SK-N-SH treated with all-trans-retinoic acid at 6 μM for 48 hours (cell line): ENCODE measurements around the gene SIN3B.

ENCODE experiments used
- ARNTL ChIP-seq: fragments of 450-650 bp; formaldehyde crosslinking; IDR thresholded peaks from 2 replicates; pipeline ENCODE4 v1.5.0; 2020; ENCODE audit warnings: low read depth, mild to moderate bottlenecking, moderate library complexity, borderline replicate concordance
- OSR1 ChIP-seq: fragments of 250-450 bp; sonication (Bioruptor Pico); IDR thresholded peaks from 2 replicates; pipeline ENCODE4 v1.8.0; 2022; ENCODE audit warnings: moderate library complexity, mild to moderate bottlenecking, inconsistent platforms
- PPARA ChIP-seq: fragments of 250-450 bp; sonication (Bioruptor Pico); IDR thresholded peaks from 2 replicates; pipeline ENCODE4 v1.5.0; 2020; ENCODE audit warnings: mild to moderate bottlenecking, borderline replicate concordance
- RARB ChIP-seq: fragments of 250-450 bp; sonication (Bioruptor Pico); IDR thresholded peaks from 2 replicates; pipeline ENCODE4 v1.8.0; 2021; ENCODE audit warnings: mild to moderate bottlenecking, moderate library complexity
- SNAI2 ChIP-seq: fragments of 250-450 bp; sonication (Bioruptor Pico); IDR thresholded peaks from 2 replicates; pipeline ENCODE4 v1.5.0; 2020; ENCODE audit warnings: mild to moderate bottlenecking, moderate library complexity
- TOX ChIP-seq: fragments of 250-450 bp; sonication (Bioruptor Pico); IDR thresholded peaks from 2 replicates; pipeline ENCODE4 v1.8.0; 2021; ENCODE audit warnings: mild to moderate bottlenecking, moderate library complexity, borderline replicate concordance
- ZC3H10 ChIP-seq: fragments of 250-450 bp; sonication (Bioruptor Pico); IDR thresholded peaks from 2 replicates; pipeline ENCODE4 v1.5.1; 2021; ENCODE audit warnings: mild to moderate bottlenecking, moderate library complexity
- ZNF70 ChIP-seq: fragments of 450-650 bp; formaldehyde crosslinking; IDR thresholded peaks from 2 replicates; pipeline ENCODE4 v1.5.0; 2020; ENCODE audit warnings: mild to moderate bottlenecking, moderate library complexity
- ZNF8 ChIP-seq: fragments of 450-650 bp; formaldehyde crosslinking; IDR thresholded peaks from 2 replicates; pipeline ENCODE4 v1.5.0; 2020; ENCODE audit warnings: mild to moderate bottlenecking, moderate library complexity
- TF ChIP-seq, protein P1 (sequence below): fragments of 250-450 bp; sonication (Bioruptor Pico); IDR thresholded peaks from 2 replicates; pipeline ENCODE4 v1.5.1; 2020; ENCODE audit warnings: low read depth, mild to moderate bottlenecking, moderate library complexity
- TF ChIP-seq, protein P2 (sequence below): fragments of 250-450 bp; sonication (Bioruptor Pico); IDR thresholded peaks from 2 replicates; pipeline ENCODE4 v1.8.0; 2020; ENCODE audit warnings: mild to moderate bottlenecking, moderate library complexity, borderline replicate concordance
- TF ChIP-seq, protein P3 (sequence below): fragments of 250-450 bp; sonication (Bioruptor Pico); IDR thresholded peaks from 2 replicates; pipeline ENCODE4 v1.5.0; 2020; ENCODE audit warnings: mild to moderate bottlenecking, moderate library complexity
- TF ChIP-seq, protein P4 (sequence below): fragments of 250-450 bp; sonication (Bioruptor Pico); IDR thresholded peaks from 2 replicates; pipeline ENCODE4 v1.8.0; 2021; ENCODE audit warnings: low read depth, mild to moderate bottlenecking, moderate library complexity, borderline replicate concordance

DNA sequence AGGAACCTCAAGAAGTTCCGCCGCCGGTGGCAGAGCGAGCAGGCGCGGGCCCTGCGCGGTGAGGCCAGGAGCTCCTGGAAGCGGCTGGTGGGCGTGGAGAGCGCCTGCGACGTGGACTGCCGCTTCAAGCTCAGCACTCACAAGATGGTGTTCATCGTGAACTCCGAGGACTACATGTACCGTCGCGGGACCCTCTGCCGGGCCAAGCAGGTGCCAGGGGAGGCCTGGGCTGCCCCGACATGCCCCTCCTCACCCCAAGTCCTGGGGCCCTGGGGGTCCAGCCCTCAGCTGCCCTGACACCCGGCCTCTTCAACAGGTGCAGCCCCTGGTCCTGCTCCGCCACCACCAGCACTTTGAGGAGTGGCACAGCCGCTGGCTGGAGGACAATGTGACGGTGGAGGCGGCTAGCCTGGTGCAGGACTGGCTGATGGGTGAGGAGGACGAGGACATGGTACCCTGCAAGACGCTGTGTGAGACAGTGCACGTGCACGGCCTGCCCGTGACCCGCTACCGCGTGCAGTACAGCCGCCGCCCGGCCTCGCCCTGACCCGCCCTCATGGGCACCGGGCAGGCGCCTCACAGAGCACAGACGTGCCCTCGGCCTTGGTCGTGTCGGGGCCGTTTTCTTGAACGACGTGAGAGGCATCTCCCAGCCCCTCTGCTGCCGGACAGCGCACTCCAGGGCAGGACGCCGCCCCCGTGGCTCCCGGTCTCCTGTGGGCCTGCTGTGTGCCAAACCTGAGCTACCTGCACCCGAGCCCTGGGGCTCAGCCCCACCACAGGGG lies 49.2 kb downstream of the SIN3B start:
- TF ChIP-seq, protein P1, sequence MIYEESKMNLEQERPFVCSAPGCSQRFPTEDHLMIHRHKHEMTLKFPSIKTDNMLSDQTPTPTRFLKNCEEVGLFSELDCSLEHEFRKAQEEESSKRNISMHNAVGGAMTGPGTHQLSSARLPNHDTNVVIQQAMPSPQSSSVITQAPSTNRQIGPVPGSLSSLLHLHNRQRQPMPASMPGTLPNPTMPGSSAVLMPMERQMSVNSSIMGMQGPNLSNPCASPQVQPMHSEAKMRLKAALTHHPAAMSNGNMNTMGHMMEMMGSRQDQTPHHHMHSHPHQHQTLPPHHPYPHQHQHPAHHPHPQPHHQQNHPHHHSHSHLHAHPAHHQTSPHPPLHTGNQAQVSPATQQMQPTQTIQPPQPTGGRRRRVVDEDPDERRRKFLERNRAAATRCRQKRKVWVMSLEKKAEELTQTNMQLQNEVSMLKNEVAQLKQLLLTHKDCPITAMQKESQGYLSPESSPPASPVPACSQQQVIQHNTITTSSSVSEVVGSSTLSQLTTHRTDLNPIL (CRISPR knock-in tag): no peak
- TF ChIP-seq, protein P2, sequence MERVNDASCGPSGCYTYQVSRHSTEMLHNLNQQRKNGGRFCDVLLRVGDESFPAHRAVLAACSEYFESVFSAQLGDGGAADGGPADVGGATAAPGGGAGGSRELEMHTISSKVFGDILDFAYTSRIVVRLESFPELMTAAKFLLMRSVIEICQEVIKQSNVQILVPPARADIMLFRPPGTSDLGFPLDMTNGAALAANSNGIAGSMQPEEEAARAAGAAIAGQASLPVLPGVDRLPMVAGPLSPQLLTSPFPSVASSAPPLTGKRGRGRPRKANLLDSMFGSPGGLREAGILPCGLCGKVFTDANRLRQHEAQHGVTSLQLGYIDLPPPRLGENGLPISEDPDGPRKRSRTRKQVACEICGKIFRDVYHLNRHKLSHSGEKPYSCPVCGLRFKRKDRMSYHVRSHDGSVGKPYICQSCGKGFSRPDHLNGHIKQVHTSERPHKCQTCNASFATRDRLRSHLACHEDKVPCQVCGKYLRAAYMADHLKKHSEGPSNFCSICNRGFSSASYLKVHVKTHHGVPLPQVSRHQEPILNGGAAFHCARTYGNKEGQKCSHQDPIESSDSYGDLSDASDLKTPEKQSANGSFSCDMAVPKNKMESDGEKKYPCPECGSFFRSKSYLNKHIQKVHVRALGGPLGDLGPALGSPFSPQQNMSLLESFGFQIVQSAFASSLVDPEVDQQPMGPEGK (CRISPR knock-in tag): no peak
- TF ChIP-seq RARB (CRISPR knock-in tag) (no peak), ARNTL (CRISPR knock-in tag) (no peak), ZNF8 (CRISPR knock-in tag) (no peak), PPARA (no peak), SNAI2 (CRISPR knock-in tag) (no peak), TOX (CRISPR knock-in tag) (no peak), ZC3H10 (CRISPR knock-in tag) (no peak), ZNF70 (CRISPR knock-in tag) (no peak), OSR1 (CRISPR knock-in tag) (no peak)
- TF ChIP-seq, protein P3, sequence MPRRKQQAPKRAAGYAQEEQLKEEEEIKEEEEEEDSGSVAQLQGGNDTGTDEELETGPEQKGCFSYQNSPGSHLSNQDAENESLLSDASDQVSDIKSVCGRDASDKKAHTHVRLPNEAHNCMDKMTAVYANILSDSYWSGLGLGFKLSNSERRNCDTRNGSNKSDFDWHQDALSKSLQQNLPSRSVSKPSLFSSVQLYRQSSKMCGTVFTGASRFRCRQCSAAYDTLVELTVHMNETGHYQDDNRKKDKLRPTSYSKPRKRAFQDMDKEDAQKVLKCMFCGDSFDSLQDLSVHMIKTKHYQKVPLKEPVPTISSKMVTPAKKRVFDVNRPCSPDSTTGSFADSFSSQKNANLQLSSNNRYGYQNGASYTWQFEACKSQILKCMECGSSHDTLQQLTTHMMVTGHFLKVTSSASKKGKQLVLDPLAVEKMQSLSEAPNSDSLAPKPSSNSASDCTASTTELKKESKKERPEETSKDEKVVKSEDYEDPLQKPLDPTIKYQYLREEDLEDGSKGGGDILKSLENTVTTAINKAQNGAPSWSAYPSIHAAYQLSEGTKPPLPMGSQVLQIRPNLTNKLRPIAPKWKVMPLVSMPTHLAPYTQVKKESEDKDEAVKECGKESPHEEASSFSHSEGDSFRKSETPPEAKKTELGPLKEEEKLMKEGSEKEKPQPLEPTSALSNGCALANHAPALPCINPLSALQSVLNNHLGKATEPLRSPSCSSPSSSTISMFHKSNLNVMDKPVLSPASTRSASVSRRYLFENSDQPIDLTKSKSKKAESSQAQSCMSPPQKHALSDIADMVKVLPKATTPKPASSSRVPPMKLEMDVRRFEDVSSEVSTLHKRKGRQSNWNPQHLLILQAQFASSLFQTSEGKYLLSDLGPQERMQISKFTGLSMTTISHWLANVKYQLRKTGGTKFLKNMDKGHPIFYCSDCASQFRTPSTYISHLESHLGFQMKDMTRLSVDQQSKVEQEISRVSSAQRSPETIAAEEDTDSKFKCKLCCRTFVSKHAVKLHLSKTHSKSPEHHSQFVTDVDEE (CRISPR knock-in tag): no peak
- TF ChIP-seq, protein P4, sequence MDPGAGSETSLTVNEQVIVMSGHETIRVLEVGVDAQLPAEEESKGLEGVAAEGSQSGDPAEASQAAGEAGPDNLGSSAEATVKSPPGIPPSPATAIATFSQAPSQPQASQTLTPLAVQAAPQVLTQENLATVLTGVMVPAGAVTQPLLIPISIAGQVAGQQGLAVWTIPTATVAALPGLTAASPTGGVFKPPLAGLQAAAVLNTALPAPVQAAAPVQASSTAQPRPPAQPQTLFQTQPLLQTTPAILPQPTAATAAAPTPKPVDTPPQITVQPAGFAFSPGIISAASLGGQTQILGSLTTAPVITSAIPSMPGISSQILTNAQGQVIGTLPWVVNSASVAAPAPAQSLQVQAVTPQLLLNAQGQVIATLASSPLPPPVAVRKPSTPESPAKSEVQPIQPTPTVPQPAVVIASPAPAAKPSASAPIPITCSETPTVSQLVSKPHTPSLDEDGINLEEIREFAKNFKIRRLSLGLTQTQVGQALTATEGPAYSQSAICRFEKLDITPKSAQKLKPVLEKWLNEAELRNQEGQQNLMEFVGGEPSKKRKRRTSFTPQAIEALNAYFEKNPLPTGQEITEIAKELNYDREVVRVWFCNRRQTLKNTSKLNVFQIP (CRISPR knock-in tag): no peak
